ENCODE measurements around the gene NCOR2.

DNA sequence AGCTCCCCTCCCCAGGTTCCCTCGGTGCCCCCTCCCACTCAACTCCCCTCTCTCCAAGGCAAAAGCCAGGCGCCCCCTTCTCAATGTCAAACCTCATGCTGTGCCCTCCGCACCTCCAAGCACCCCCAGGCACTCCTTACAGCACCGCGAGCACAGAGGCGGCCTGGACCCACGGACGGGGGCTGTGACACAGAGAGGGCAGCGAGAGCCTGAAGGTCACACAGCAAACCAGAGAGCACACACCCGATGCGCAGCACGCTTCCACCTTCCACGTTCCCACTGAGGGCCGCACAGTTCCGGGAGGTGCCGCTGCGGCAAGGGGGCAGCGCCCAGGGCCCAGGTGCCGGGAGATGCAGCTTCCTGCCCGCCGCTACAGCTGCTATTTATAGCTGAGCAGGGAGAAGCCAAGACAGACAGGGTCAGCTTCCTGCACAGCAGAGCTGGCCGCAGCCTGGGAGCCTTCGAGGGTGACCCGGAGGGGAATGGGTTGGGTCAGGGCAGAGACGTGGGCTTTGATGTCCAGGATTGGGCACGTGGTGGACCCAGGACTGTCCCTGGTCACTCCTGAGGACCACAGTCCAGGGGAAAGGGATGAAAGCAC lies 12.9 kb downstream of the NCOR2 start:
- TF ChIP-seq CTCF (IDR thresholded peaks at IDR 0.05) (no peak), POLR2A (IDR thresholded peaks at IDR 0.05) (no peak)
